HG03196 (cell line): ENCODE results near the gene CFB.
"Not testable (repeated sequence)": the region's sequence is repeated elsewhere in the genome, so short reads cannot be mapped to it uniquely, and the experiment has no call there.

Source experiments
- ATAC-seq: cut with Tn5 transposase; IDR thresholded peaks from one replicate; pipeline ENCODE4 v1.9.1; 2021; ENCODE audit not compliant: unreplicated experiment

CFB gene

GRCh38 chr6:31911826-31912585 is 33.9 kb upstream of the CFB start:
- ATAC-seq, result no peak

- no peak for ATAC-seq
Measured at GRCh38 chr6:31915351-31915750, 30.5 kb upstream of the CFB start.

- no peak for ATAC-seq
Measured at GRCh38 chr6:31915756-31916155, 30.1 kb upstream of the CFB start.

- ATAC-seq, result no peak
Measured at GRCh38 chr6:31918069-31918720, 27.7 kb upstream of the CFB start.

- ATAC-seq, result no peak
Measured at GRCh38 chr6:31919624-31920303, 26.1 kb upstream of the CFB start.

GRCh38 chr6:31920811-31921210 is 25.1 kb upstream of the CFB start:
- ATAC-seq, result no peak

GRCh38 chr6:31922942-31923341 is 23.0 kb upstream of the CFB start:
- ATAC-seq, result no peak

- no peak for ATAC-seq
Measured at GRCh38 chr6:31927242-31927862, 18.5 kb upstream of the CFB start, which contains the start of gene C2. Gene C2, plus strand, starts transcription at chr6:31927717. Its CDS starts 36 bp downstream, at chr6:31927753.

- ATAC-seq, result no peak
Measured at GRCh38 chr6:31927863-31928671, 17.8 kb upstream of the CFB start.

GRCh38 chr6:31928672-31928939 is 17.3 kb upstream of the CFB start:
- no peak for ATAC-seq

GRCh38 chr6:31930962-31931361 is 14.9 kb upstream of the CFB start:
- no peak for ATAC-seq

GRCh38 chr6:31932137-31932536 is 13.8 kb upstream of the CFB start:
- ATAC-seq, result not testable (repeated sequence)

- no peak for ATAC-seq
Measured at GRCh38 chr6:31933537-31933936, 12.4 kb upstream of the CFB start.

GRCh38 chr6:31935021-31935420 is 10.9 kb upstream of the CFB start:
- no peak for ATAC-seq

- ATAC-seq, result no peak
Measured at GRCh38 chr6:31935823-31936222, 10.1 kb upstream of the CFB start.

GRCh38 chr6:31940256-31940664 is 5.6 kb upstream of the CFB start:
- no peak for ATAC-seq

- ATAC-seq, result no peak
Measured at GRCh38 chr6:31943742-31944141, 2.2 kb upstream of the CFB start.

- ATAC-seq, result no peak
Measured at GRCh38 chr6:31945154-31945506, 765 bp upstream of the CFB start.

GRCh38 chr6:31946370-31946885 is 533 bp downstream of the CFB start:
- no peak for ATAC-seq

- ATAC-seq, result no peak
Measured at GRCh38 chr6:31947070-31947675, 1.3 kb downstream of the CFB start.
